ENCODE results near the gene SUOX. TPM values are rescaled to one million over a fixed set of nuclear protein-coding genes. Genes with fewer than 3 reads are reported as not detected.
"Not testable (repeated sequence)": the region's sequence is repeated elsewhere in the genome, so short reads cannot be mapped to it uniquely, and the experiment has no call there.

Gene SUOX
- total RNA-seq, 5 donors from 2014 or later (not counting 1 experiment from before 2014, with no cell fraction given), result 2.6 to 7.3 (median 3.2) TPM

GRCh38 chr12:55999522-55999921, 2.4 kb downstream of the SUOX start:
- H3K4me3 ChIP-seq (ENCODE audit: control insufficient read depth in 1 of 2, extremely low read depth in 1 of 2, low read length in 1 of 2); POLR2A ChIA-PET; ATAC-seq (replicated peaks in 1 of 4); H3K4me3 Mint-ChIP-seq; H3K9me3 ChIP-seq; DNase-seq; H3K36me3 Mint-ChIP-seq; H3K27ac ChIP-seq (ENCODE audit: low read length); H3K9me3 Mint-ChIP-seq; H3K36me3 ChIP-seq (ENCODE audit: control insufficient read depth in 2 of 2, extremely low read depth in 1 of 2, insufficient read depth in 1 of 2, low read length in 1 of 2); H3K27me3 Mint-ChIP-seq: not testable (repeated sequence)
- peaks cover 21 to 24% (median 22%) of the 10 kb centered on the region in 3 donors for H3K4me1 Mint-ChIP-seq
- CTCF ChIA-PET, result interaction anchor here in 1 of 2 donors (0.6 kb wide), 1 partner anchor 46 kb away, joined by 3 read pairs; no protein-coding TSS in a partner anchor
- WGBS (ENCODE audit: insufficient coverage), result no CpG with 5 or more reads among the region's 6 CpGs
- Histone ChIP-seq H3K27me3 (replicated peaks in 1 of 2; ENCODE audit: control insufficient read depth in 2 of 2, extremely low read depth in 1 of 2, insufficient read depth in 2 of 2, low read length in 1 of 2) (peaks cover 0 to 22% of the 10 kb centered on the region in 2 experiments), H3K4me1 (ENCODE audit: control insufficient read depth in 1 of 2, extremely low read depth in 1 of 2, insufficient read depth in 2 of 2, low read length in 2 of 2) (peaks cover 0 to 16% of the 10 kb centered on the region in 2 experiments)
- H3K27ac Mint-ChIP-seq, result peak overlapping the region in 1 of 2 donors; percentile 16

- H3K9me3 Mint-ChIP-seq; DNase-seq; POLR2A ChIA-PET; H3K27me3 Mint-ChIP-seq; H3K27ac Mint-ChIP-seq; H3K36me3 ChIP-seq (ENCODE audit: control insufficient read depth in 2 of 2, extremely low read depth in 1 of 2, insufficient read depth in 1 of 2, low read length in 1 of 2); ATAC-seq (replicated peaks in 1 of 4); H3K4me3 ChIP-seq (ENCODE audit: control insufficient read depth in 1 of 2, extremely low read depth in 1 of 2, low read length in 1 of 2); H3K4me3 Mint-ChIP-seq; H3K27ac ChIP-seq (ENCODE audit: low read length); H3K9me3 ChIP-seq; H3K36me3 Mint-ChIP-seq: not testable (repeated sequence)
- peaks cover 0 to 24% of the 10 kb centered on the region in 2 experiments for H3K27me3 ChIP-seq (replicated peaks in 1 of 2; ENCODE audit: control insufficient read depth in 2 of 2, extremely low read depth in 1 of 2, insufficient read depth in 2 of 2, low read length in 1 of 2)
- CTCF ChIA-PET, result interaction anchor here in 1 of 2 donors (0.6 kb wide), 1 partner anchor 47 kb away, joined by 3 read pairs; no protein-coding TSS in a partner anchor
- peaks cover 21 to 24% (median 23%) of the 10 kb centered on the region in 3 donors for H3K4me1 Mint-ChIP-seq
- H3K4me1 ChIP-seq (ENCODE audit: control insufficient read depth in 1 of 2, extremely low read depth in 1 of 2, insufficient read depth in 2 of 2, low read length in 2 of 2), result peaks cover 0 to 16% of the 10 kb centered on the region in 2 experiments
- 95% methylated on average over 19 of the region's 33 CpGs for WGBS (ENCODE audit: insufficient coverage)
Observed at GRCh38 chr12:55999999-56000540, 3.0 kb downstream of the SUOX start.

- Histone ChIP-seq H3K36me3 (ENCODE audit: control insufficient read depth in 2 of 2, extremely low read depth in 1 of 2, insufficient read depth in 1 of 2, low read length in 1 of 2) (no peaks in the 10 kb centered on the region), H3K4me1 (ENCODE audit: control insufficient read depth in 1 of 2, extremely low read depth in 1 of 2, insufficient read depth in 2 of 2, low read length in 2 of 2) (peaks cover 0 to 13% of the 10 kb centered on the region in 2 experiments), H3K27ac (ENCODE audit: low read length) (no peak overlapping the region), H3K27me3 (replicated peaks in 1 of 2; ENCODE audit: control insufficient read depth in 2 of 2, extremely low read depth in 1 of 2, insufficient read depth in 2 of 2, low read length in 1 of 2) (peaks cover 0 to 22% of the 10 kb centered on the region in 2 experiments), H3K4me3 (ENCODE audit: control insufficient read depth in 1 of 2, extremely low read depth in 1 of 2, low read length in 1 of 2) (no peak overlapping the region), H3K9me3 (no peaks in the 10 kb centered on the region)
- ATAC-seq (replicated peaks in 1 of 4) (no peak), DNase-seq (no peak)
- no peak overlapping the region for H3K4me3 Mint-ChIP-seq
- H3K27ac Mint-ChIP-seq, result no peak overlapping the region
- POLR2A ChIA-PET, result no interaction called here
- no peaks in the 10 kb centered on the region for H3K36me3 Mint-ChIP-seq
- peaks cover 0 to 9% of the 10 kb centered on the region in 2 donors for H3K27me3 Mint-ChIP-seq
- H3K9me3 Mint-ChIP-seq, result no peaks in the 10 kb centered on the region
- CTCF ChIA-PET, result no interaction called here
- 68% methylated on average over 3 of the region's 7 CpGs for WGBS (ENCODE audit: insufficient coverage)
- H3K4me1 Mint-ChIP-seq, result peaks cover 20 to 25% (median 22%) of the 10 kb centered on the region in 3 donors
Observed at GRCh38 chr12:56001487-56002100, 4.5 kb downstream of the SUOX start.

GRCh38 chr12:56003376-56003775, 6.3 kb downstream of the SUOX start:
- peaks cover 6 to 16% of the 10 kb centered on the region in 2 experiments for H3K4me1 ChIP-seq (ENCODE audit: control insufficient read depth in 1 of 2, extremely low read depth in 1 of 2, insufficient read depth in 2 of 2, low read length in 2 of 2)
- H3K27ac Mint-ChIP-seq, result peak overlapping the region in 1 of 2 donors; percentile 22
- CTCF ChIA-PET; H3K4me3 ChIP-seq (ENCODE audit: control insufficient read depth in 1 of 2, extremely low read depth in 1 of 2, low read length in 1 of 2); ATAC-seq (replicated peaks in 1 of 4); H3K4me3 Mint-ChIP-seq; H3K36me3 Mint-ChIP-seq; H3K9me3 Mint-ChIP-seq; H3K36me3 ChIP-seq (ENCODE audit: control insufficient read depth in 2 of 2, extremely low read depth in 1 of 2, insufficient read depth in 1 of 2, low read length in 1 of 2); POLR2A ChIA-PET; H3K27ac ChIP-seq (ENCODE audit: low read length); DNase-seq; H3K27me3 ChIP-seq (replicated peaks in 1 of 2; ENCODE audit: control insufficient read depth in 2 of 2, extremely low read depth in 1 of 2, insufficient read depth in 2 of 2, low read length in 1 of 2); H3K27me3 Mint-ChIP-seq; H3K9me3 ChIP-seq: not testable (repeated sequence)
- 91% methylated on average over 4 of the region's 5 CpGs for WGBS (ENCODE audit: insufficient coverage)
- peaks cover 22 to 25% (median 22%) of the 10 kb centered on the region in 3 donors for H3K4me1 Mint-ChIP-seq

- CTCF ChIA-PET, result interaction anchor here in 1 of 2 donors (0.6 kb wide), 1 partner anchor 24 kb away, joined by 15 read pairs; no protein-coding TSS in a partner anchor
- POLR2A ChIA-PET, result interaction anchor here in 1 of 2 donors (0.5 kb wide), 1 partner anchor 623 kb away, joined by 3 read pairs; no protein-coding TSS in a partner anchor
- Histone ChIP-seq H3K27me3 (replicated peaks in 1 of 2; ENCODE audit: control insufficient read depth in 2 of 2, extremely low read depth in 1 of 2, insufficient read depth in 2 of 2, low read length in 1 of 2) (peaks cover 0 to 2% of the 10 kb centered on the region in 2 experiments), H3K27ac (ENCODE audit: low read length) (no peak overlapping the region), H3K9me3 (no peaks in the 10 kb centered on the region), H3K36me3 (ENCODE audit: control insufficient read depth in 2 of 2, extremely low read depth in 1 of 2, insufficient read depth in 1 of 2, low read length in 1 of 2) (no peaks in the 10 kb centered on the region), H3K4me1 (ENCODE audit: control insufficient read depth in 1 of 2, extremely low read depth in 1 of 2, insufficient read depth in 2 of 2, low read length in 2 of 2) (peaks cover 6 to 16% of the 10 kb centered on the region in 2 experiments), H3K4me3 (ENCODE audit: control insufficient read depth in 1 of 2, extremely low read depth in 1 of 2, low read length in 1 of 2) (no peak overlapping the region)
- no peak overlapping the region for H3K4me3 Mint-ChIP-seq
- H3K27ac Mint-ChIP-seq, result peak overlapping the region in 1 of 2 donors; percentile 47
- no peak for ATAC-seq (replicated peaks in 1 of 4)
- H3K36me3 Mint-ChIP-seq, result no peaks in the 10 kb centered on the region
- WGBS (ENCODE audit: insufficient coverage), result 92% methylated on average over 10 of the region's 10 CpGs
- no peak for DNase-seq
- no peaks in the 10 kb centered on the region for H3K9me3 Mint-ChIP-seq
- H3K4me1 Mint-ChIP-seq, result peaks cover 26 to 29% (median 27%) of the 10 kb centered on the region in 3 donors
- H3K27me3 Mint-ChIP-seq, result no peaks in the 10 kb centered on the region
Observed at GRCh38 chr12:56004211-56004610, 7.1 kb downstream of the SUOX start.

GRCh38 chr12:56007564-56008559, 10.8 kb downstream of the SUOX start:
- Histone ChIP-seq H3K36me3 (ENCODE audit: control insufficient read depth in 2 of 2, extremely low read depth in 1 of 2, insufficient read depth in 1 of 2, low read length in 1 of 2) (no peaks in the 10 kb centered on the region), H3K27me3 (replicated peaks in 1 of 2; ENCODE audit: control insufficient read depth in 2 of 2, extremely low read depth in 1 of 2, insufficient read depth in 2 of 2, low read length in 1 of 2) (peaks cover 0 to 2% of the 10 kb centered on the region in 2 experiments), H3K9me3 (no peaks in the 10 kb centered on the region), H3K27ac (ENCODE audit: low read length) (peak overlapping the region; percentile 45), H3K4me3 (ENCODE audit: control insufficient read depth in 1 of 2, extremely low read depth in 1 of 2, low read length in 1 of 2) (peak overlapping the region; percentile 58 to 82), H3K4me1 (ENCODE audit: control insufficient read depth in 1 of 2, extremely low read depth in 1 of 2, insufficient read depth in 2 of 2, low read length in 2 of 2) (peaks cover 6 to 16% of the 10 kb centered on the region in 2 experiments)
- peaks cover 3% of the 10 kb centered on the region for H3K36me3 Mint-ChIP-seq
- H3K9me3 Mint-ChIP-seq, result no peaks in the 10 kb centered on the region
- H3K27ac Mint-ChIP-seq, result peak overlapping the region; percentile 85 to 92
- H3K4me3 Mint-ChIP-seq, result peak overlapping the region; percentile 83 to 90 (median 85)
- peaks cover 21 to 26% (median 24%) of the 10 kb centered on the region in 3 donors for H3K4me1 Mint-ChIP-seq
- 11% methylated on average over 21 of the region's 44 CpGs for WGBS (ENCODE audit: insufficient coverage)
- ChIA-PET POLR2A (no interaction called here), CTCF (interaction anchor here (0.5 to 1.4 kb wide), 4 partner anchors 26 to 96 kb away, joined by 3 to 6 read pairs (median 4); partner anchors contain the start of genes PA2G4 (in 1 of the 2), PYM1 (in 1 of the 2) and RAB5B (in 1 of the 2))
- ATAC-seq (replicated peaks in 1 of 4) (peak; percentile 83 to 90 (median 86)), DNase-seq (peak; percentile 12 to 79 (median 59))
- no peaks in the 10 kb centered on the region for H3K27me3 Mint-ChIP-seq

Measured in T-cell (primary cell).